ENCODE data around the gene MARCHF10. TPM values are rescaled to one million over a fixed set of nuclear protein-coding genes. Genes with fewer than 3 reads are reported as not detected.

MARCHF10 gene
- total and polyA plus RNA-seq, 9 of the 15 experiments (the other 6 are each of a cell fraction or from before 2014, with no cell fraction given): not detected

- TF ChIP-seq PPARD (CRISPR knock-in tag; IDR thresholded peaks at IDR 0.05) (no peak), ZBTB7A (IDR thresholded peaks at IDR 0.05; ENCODE audit: borderline replicate concordance, control insufficient read depth, low read depth, low read length) (peak; percentile 85), ETV5 (CRISPR knock-in tag; IDR thresholded peaks at IDR 0.05; ENCODE audit: low read depth) (0 out of 2 replicates have a peak, but pooled peaks have one; percentile 33), SMAD4 (CRISPR knock-in tag; conservative IDR thresholded peaks at IDR 0.05) (peak; percentile 71; the same call in 1 of the 2 replicates), RBFOX2 (IDR thresholded peaks at IDR 0.05; ENCODE audit: low read depth, low read length) (peak; percentile 56; the same call in 1 of the 2 replicates), CTCFL (IDR thresholded peaks at IDR 0.05; ENCODE audit: borderline replicate concordance, insufficient read depth, low read depth, low read length, poor library complexity, severe bottlenecking) (peak; percentile 34), PTTG1 (tag; IDR thresholded peaks at IDR 0.05; ENCODE audit: low read depth) (no peak), REST (IDR thresholded peaks at IDR 0.05; ENCODE audit: borderline replicate concordance) (peak; percentile 76), REST (CRISPR knock-in tag; IDR thresholded peaks at IDR 0.05; ENCODE audit: low read depth) (no peak), U2AF1 (optimal IDR thresholded peaks at IDR 0.05; ENCODE audit: low read depth, low read length) (no peak), ATF1 (CRISPR knock-in tag; IDR thresholded peaks at IDR 0.05) (no peak), ATF1 (tag; IDR thresholded peaks at IDR 0.05) (no peak), RBM34 (IDR thresholded peaks at IDR 0.05; ENCODE audit: borderline replicate concordance, insufficient read depth, low read length) (no peak), RCOR1 (IDR thresholded peaks at IDR 0.05; ENCODE audit: borderline replicate concordance in 1 of 2, low read depth in 2 of 2, low read length in 2 of 2) (no peak)
- TF ChIP-seq, protein P1, sequence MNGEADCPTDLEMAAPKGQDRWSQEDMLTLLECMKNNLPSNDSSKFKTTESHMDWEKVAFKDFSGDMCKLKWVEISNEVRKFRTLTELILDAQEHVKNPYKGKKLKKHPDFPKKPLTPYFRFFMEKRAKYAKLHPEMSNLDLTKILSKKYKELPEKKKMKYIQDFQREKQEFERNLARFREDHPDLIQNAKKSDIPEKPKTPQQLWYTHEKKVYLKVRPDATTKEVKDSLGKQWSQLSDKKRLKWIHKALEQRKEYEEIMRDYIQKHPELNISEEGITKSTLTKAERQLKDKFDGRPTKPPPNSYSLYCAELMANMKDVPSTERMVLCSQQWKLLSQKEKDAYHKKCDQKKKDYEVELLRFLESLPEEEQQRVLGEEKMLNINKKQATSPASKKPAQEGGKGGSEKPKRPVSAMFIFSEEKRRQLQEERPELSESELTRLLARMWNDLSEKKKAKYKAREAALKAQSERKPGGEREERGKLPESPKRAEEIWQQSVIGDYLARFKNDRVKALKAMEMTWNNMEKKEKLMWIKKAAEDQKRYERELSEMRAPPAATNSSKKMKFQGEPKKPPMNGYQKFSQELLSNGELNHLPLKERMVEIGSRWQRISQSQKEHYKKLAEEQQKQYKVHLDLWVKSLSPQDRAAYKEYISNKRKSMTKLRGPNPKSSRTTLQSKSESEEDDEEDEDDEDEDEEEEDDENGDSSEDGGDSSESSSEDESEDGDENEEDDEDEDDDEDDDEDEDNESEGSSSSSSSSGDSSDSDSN (IDR thresholded peaks at IDR 0.05; ENCODE audit: borderline replicate concordance in 1 of 2, low read depth in 2 of 2, low read length in 2 of 2): peak in 1 of 2 experiments; percentile 71; a peak in 1 of 4 replicates
Observed at GRCh38 chr17:62703776-62704380, 104.2 kb downstream of the MARCHF10 start (continued).

Measured in K562 (cell line).